Measurements from ENCODE around the gene LCP2. TPM values are rescaled to one million over a fixed set of nuclear protein-coding genes. Genes with fewer than 3 reads are reported as not detected.

Gene LCP2
- total and polyA plus RNA-seq, 2 donors (not counting 1 experiment from before 2014, with no cell fraction given) = 11.7 to 13.9 TPM

- peaks cover 13% of the 10 kb centered on the region for H3K4me1 Mint-ChIP-seq
- peaks cover 14 to 22% of the 10 kb centered on the region in 2 donors for H3K4me1 ChIP-seq (ENCODE audit: control insufficient read depth in 2 of 2, insufficient read depth in 2 of 2, low read length in 2 of 2)
- no peak overlapping the region for H3K4me2 ChIP-seq (replicated peaks; ENCODE audit: low read depth, low read length, poor library complexity, severe bottlenecking)
- 100% methylated on average over 1 of the region's 2 CpGs for WGBS (ENCODE audit: insufficient coverage)
- no peak overlapping the region for H3K4me3 ChIP-seq (ENCODE audit: control extremely low read depth in 1 of 5, extremely low read depth in 1 of 5, insufficient read depth in 1 of 5, low read depth in 2 of 5, low read length in 4 of 5)
- CTCF ChIA-PET = interaction anchor here (1.5 to 1.7 kb wide), 3 partner anchors 12 to 24 kb away, joined by 4 to 5 read pairs (median 4); partner anchors contain the start of gene LCP2
- no peaks in the 10 kb centered on the region for H4K20me1 ChIP-seq (ENCODE audit: control insufficient read depth, insufficient read depth, low read length, poor library complexity, severe bottlenecking)
- POLR2A ChIA-PET = no interaction called here
- DNase-seq = no peak
- no peak overlapping the region for H3K4me3 Mint-ChIP-seq
- peaks cover 16% of the 10 kb centered on the region for H3K27me3 Mint-ChIP-seq
- H3K9ac ChIP-seq (ENCODE audit: low read length) = no peak overlapping the region
- TF ChIP-seq CTCF (IDR thresholded peaks at IDR 0.05) (no peak), EZH2 (IDR thresholded peaks at IDR 0.05; ENCODE audit: borderline replicate concordance, insufficient read depth, low read depth, low read length, poor library complexity, severe bottlenecking) (no peak)
- no peaks in the 10 kb centered on the region for H3K36me3 ChIP-seq (replicated peaks in 1 of 2; ENCODE audit: control extremely low read depth in 1 of 2, control insufficient read depth in 1 of 2, extremely low read depth in 1 of 2, insufficient read depth in 2 of 2, low read length in 1 of 2)
- peaks cover 0 to 11% (median 0%) of the 10 kb centered on the region in 4 experiments for H3K27me3 ChIP-seq (replicated peaks in 1 of 4; ENCODE audit: control extremely low read depth in 1 of 4, control insufficient read depth in 3 of 4, insufficient read depth in 4 of 4, low read length in 3 of 4)
- intact Hi-C loops (cut with micrococcal nuclease) = no loop called here
- H3K27ac Mint-ChIP-seq = no peak overlapping the region
- no peak overlapping the region for H3K27ac ChIP-seq (ENCODE audit: low read length in 2 of 2)
- no peak overlapping the region for H2AFZ ChIP-seq (ENCODE audit: insufficient read depth, low read depth, low read length, poor library complexity, severe bottlenecking)
- H3K9me3 Mint-ChIP-seq (ENCODE audit: insufficient read depth) = no peaks in the 10 kb centered on the region
- no peaks in the 10 kb centered on the region for H3K79me2 ChIP-seq (ENCODE audit: control insufficient read depth, insufficient read depth, low read length)
- no peaks in the 10 kb centered on the region for H3K9me3 ChIP-seq (ENCODE audit: control extremely low read depth in 1 of 3, control insufficient read depth in 2 of 3, insufficient read depth in 1 of 3, low read length in 2 of 3)
- ATAC-seq (ENCODE audit: low read depth) = no peak
Measured at GRCh38 chr5:170314541-170315095, 17.0 kb upstream of the LCP2 start.

- H3K27me3 Mint-ChIP-seq = peaks cover 16% of the 10 kb centered on the region
- H3K4me1 Mint-ChIP-seq = peaks cover 13% of the 10 kb centered on the region
- ATAC-seq (ENCODE audit: low read depth) (no peak), DNase-seq (no peak)
- no peak overlapping the region for H3K4me2 ChIP-seq (replicated peaks; ENCODE audit: low read depth, low read length, poor library complexity, severe bottlenecking)
- H3K9ac ChIP-seq (ENCODE audit: low read length) = no peak overlapping the region
- CTCF ChIA-PET = interaction anchor here (1.1 to 1.5 kb wide), 2 partner anchors 16 to 25 kb away, joined by 3 to 4 read pairs; partner anchors contain the start of gene LCP2
- no peaks in the 10 kb centered on the region for H3K9me3 ChIP-seq (ENCODE audit: control extremely low read depth in 1 of 3, control insufficient read depth in 2 of 3, insufficient read depth in 1 of 3, low read length in 2 of 3)
- no peaks in the 10 kb centered on the region for H4K20me1 ChIP-seq (ENCODE audit: control insufficient read depth, insufficient read depth, low read length, poor library complexity, severe bottlenecking)
- no peaks in the 10 kb centered on the region for H3K36me3 ChIP-seq (replicated peaks in 1 of 2; ENCODE audit: control extremely low read depth in 1 of 2, control insufficient read depth in 1 of 2, extremely low read depth in 1 of 2, insufficient read depth in 2 of 2, low read length in 1 of 2)
- TF ChIP-seq EZH2 (IDR thresholded peaks at IDR 0.05; ENCODE audit: borderline replicate concordance, insufficient read depth, low read depth, low read length, poor library complexity, severe bottlenecking) = no peak
- no peak for TF ChIP-seq CTCF (IDR thresholded peaks at IDR 0.05)
- H3K9me3 Mint-ChIP-seq (ENCODE audit: insufficient read depth) = no peaks in the 10 kb centered on the region
- H3K4me3 ChIP-seq (ENCODE audit: control extremely low read depth in 1 of 5, extremely low read depth in 1 of 5, insufficient read depth in 1 of 5, low read depth in 2 of 5, low read length in 4 of 5) = no peak overlapping the region
- POLR2A ChIA-PET = no interaction called here
- no CpG with 5 or more reads among the region's 2 CpGs for WGBS (ENCODE audit: insufficient coverage)
- peaks cover 0 to 14% (median 0%) of the 10 kb centered on the region in 4 experiments for H3K27me3 ChIP-seq (replicated peaks in 1 of 4; ENCODE audit: control extremely low read depth in 1 of 4, control insufficient read depth in 3 of 4, insufficient read depth in 4 of 4, low read length in 3 of 4)
- H3K4me1 ChIP-seq (ENCODE audit: control insufficient read depth in 2 of 2, insufficient read depth in 2 of 2, low read length in 2 of 2) = peaks cover 14 to 22% of the 10 kb centered on the region in 2 donors
- no peak overlapping the region for H3K4me3 Mint-ChIP-seq
- no peak overlapping the region for H3K27ac ChIP-seq (ENCODE audit: low read length in 2 of 2)
- intact Hi-C loops (cut with micrococcal nuclease) = no loop called here
- no peak overlapping the region for H2AFZ ChIP-seq (ENCODE audit: insufficient read depth, low read depth, low read length, poor library complexity, severe bottlenecking)
- no peak overlapping the region for H3K27ac Mint-ChIP-seq
- no peaks in the 10 kb centered on the region for H3K79me2 ChIP-seq (ENCODE audit: control insufficient read depth, insufficient read depth, low read length)
Measured at GRCh38 chr5:170313816-170314215, 16.2 kb upstream of the LCP2 start.

Data from B cell (primary cell).